ENCODE data around the gene ATRIP.

The ATRIP gene

GRCh38 chr3:48410205-48411040 lies 36.1 kb upstream of the ATRIP start:
- DNase-seq = peak; percentile 35

GRCh38 chr3:48411041-48411588 lies 35.4 kb upstream of the ATRIP start:
- peak; percentile 21 for DNase-seq

- DNase-seq = peak; percentile 36
Measured at GRCh38 chr3:48411606-48412374, 34.7 kb upstream of the ATRIP start.

- DNase-seq = peak; percentile 22
Measured at GRCh38 chr3:48412375-48413001, 34.0 kb upstream of the ATRIP start.

- no peak for DNase-seq
Measured at GRCh38 chr3:48413086-48413485, 33.5 kb upstream of the ATRIP start.

- no peak for DNase-seq
Measured at GRCh38 chr3:48413611-48414010, 32.9 kb upstream of the ATRIP start.

GRCh38 chr3:48414376-48415250 lies 31.9 kb upstream of the ATRIP start:
- no peak for DNase-seq

GRCh38 chr3:48415251-48415953 lies 31.1 kb upstream of the ATRIP start:
- no peak for DNase-seq

- DNase-seq = no peak
Measured at GRCh38 chr3:48416091-48416505, 30.4 kb upstream of the ATRIP start.

GRCh38 chr3:48416546-48416945 lies 30.0 kb upstream of the ATRIP start:
- no peak for DNase-seq

GRCh38 chr3:48417529-48418108 lies 28.9 kb upstream of the ATRIP start:
- no peak for DNase-seq

GRCh38 chr3:48418140-48418539 lies 28.4 kb upstream of the ATRIP start:
- no peak for DNase-seq

GRCh38 chr3:48418651-48419050 lies 27.9 kb upstream of the ATRIP start:
- DNase-seq = no peak

- no peak for DNase-seq
Measured at GRCh38 chr3:48419149-48419548, 27.4 kb upstream of the ATRIP start.

GRCh38 chr3:48419597-48419996 lies 26.9 kb upstream of the ATRIP start:
- no peak for DNase-seq

- no peak for DNase-seq
Measured at GRCh38 chr3:48420561-48420960, 26.0 kb upstream of the ATRIP start.

- no peak for DNase-seq
Measured at GRCh38 chr3:48422272-48422671, 24.3 kb upstream of the ATRIP start.

GRCh38 chr3:48422681-48423080 lies 23.9 kb upstream of the ATRIP start:
- no peak for DNase-seq

- no peak for DNase-seq
Measured at GRCh38 chr3:48423241-48423882, 23.2 kb upstream of the ATRIP start.

GRCh38 chr3:48423883-48424695 lies 22.4 kb upstream of the ATRIP start:
- DNase-seq = no peak
